Loucy (cell line): Measurements from ENCODE around the gene EPSTI1.

Experiments used
- EZH2phosphoT487 ChIP-seq: fragments of 200-600 bp; IDR thresholded peaks from 2 replicates; pipeline ENCODE4 v1.6.1; 2018; ENCODE audit warnings: antibody characterized with exemption, mild to moderate bottlenecking, moderate library complexity, borderline replicate concordance
- TF ChIP-seq, protein P1 (sequence below): fragments of 200-600 bp; sonication (generic); conservative IDR thresholded peaks from 2 replicates; pipeline ENCODE4 v1.5.1; 2014; ENCODE audit warnings: mild to moderate bottlenecking, antibody characterized with exemption, low read length

DNA sequence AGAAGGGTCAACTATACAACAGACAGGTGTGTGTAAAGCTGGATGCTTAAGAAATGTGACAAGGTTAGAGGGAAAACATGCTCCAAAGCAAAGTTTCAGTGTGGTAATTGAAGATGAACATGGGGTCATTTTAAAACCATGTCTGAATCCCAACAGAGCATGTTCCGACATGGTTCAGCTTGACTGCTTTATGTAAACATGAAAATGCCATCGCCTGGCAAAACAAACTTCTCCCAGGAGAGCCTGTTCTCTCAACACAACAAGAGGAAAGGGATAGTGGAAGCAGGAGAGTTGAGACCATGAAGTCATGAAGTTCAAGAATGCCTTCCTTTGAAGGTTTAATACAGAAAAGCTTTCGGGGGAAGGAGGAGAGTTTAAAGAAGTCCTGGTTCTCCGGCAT, 85.8 kb downstream of the EPSTI1 start:
- TF ChIP-seq EZH2phosphoT487: no peak
- TF ChIP-seq, protein P1, sequence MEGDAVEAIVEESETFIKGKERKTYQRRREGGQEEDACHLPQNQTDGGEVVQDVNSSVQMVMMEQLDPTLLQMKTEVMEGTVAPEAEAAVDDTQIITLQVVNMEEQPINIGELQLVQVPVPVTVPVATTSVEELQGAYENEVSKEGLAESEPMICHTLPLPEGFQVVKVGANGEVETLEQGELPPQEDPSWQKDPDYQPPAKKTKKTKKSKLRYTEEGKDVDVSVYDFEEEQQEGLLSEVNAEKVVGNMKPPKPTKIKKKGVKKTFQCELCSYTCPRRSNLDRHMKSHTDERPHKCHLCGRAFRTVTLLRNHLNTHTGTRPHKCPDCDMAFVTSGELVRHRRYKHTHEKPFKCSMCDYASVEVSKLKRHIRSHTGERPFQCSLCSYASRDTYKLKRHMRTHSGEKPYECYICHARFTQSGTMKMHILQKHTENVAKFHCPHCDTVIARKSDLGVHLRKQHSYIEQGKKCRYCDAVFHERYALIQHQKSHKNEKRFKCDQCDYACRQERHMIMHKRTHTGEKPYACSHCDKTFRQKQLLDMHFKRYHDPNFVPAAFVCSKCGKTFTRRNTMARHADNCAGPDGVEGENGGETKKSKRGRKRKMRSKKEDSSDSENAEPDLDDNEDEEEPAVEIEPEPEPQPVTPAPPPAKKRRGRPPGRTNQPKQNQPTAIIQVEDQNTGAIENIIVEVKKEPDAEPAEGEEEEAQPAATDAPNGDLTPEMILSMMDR: no peak
